Stimulated activated CD4-positive, alpha-beta T cell treated with anti-CD3 and anti-CD28 coated beads, Interleukin-2, amount 100 ng/mL, for 48 hours (primary cell): Measurements from ENCODE around the gene BOD1.
"Not testable (repeated sequence)": the region's sequence is repeated elsewhere in the genome, so short reads cannot be mapped to it uniquely, and the experiment has no call there.

Source experiments
- DNase-seq, 2 donors: peaks; one replicate each; pipeline ENCODE4 v3.0.0-alpha.2; 2020

Gene BOD1

DNA sequence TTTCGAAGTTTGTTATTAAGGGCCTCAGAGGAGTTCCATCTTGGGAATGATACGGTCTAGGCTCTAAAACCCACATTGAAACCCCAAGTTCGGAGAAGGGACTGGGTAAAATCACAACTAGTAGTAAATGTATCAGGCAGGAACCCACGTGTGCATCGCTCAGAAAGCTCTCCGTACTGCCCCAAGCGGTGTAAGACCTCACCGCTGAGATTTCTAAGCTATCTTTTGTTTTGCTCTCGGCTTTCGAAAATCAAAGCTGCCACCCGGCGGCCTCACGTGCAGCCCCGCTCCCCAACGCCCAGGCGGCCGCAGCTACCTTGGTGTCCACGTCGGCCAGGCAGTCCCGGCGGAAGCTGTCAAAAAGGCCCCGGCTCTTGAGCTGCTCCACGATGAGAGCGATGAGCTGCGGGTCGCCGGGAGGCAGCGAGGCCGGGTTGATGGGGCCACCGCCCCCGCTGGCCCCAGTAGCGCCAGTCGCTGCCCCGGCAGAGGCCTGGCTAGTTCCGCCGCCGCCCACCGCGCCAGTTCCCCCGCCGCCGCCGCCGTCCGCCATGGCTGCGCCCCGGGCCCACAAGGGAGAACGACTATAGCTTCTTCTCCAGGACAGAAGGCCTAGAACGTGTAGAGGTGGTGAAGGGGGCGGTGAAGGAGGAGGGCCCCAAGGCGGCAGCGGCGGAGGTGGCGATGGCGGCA lies 420 bp downstream of the BOD1 start:
- DNase-seq, result peak; percentile 48 to 56

DNA sequence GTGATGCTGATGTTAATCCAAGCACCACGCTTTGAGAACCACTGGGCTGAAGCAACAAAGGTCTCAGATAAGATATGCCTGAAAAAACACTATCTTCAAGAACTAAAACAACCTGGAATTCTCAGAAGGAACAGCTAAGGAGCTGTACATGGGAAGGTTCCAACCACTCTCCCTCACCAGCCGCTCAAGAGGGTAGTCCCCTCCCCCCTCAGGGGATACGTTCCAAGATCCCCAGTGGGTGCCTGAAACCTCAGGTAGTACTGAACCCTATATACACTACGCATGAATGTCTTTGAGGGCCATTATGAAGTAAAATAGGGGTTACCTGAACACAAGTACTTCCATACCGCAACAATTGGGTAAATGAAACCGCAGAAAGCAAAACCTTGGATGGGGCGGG lies 1.9 kb downstream of the BOD1 start:
- no peak for DNase-seq

DNA sequence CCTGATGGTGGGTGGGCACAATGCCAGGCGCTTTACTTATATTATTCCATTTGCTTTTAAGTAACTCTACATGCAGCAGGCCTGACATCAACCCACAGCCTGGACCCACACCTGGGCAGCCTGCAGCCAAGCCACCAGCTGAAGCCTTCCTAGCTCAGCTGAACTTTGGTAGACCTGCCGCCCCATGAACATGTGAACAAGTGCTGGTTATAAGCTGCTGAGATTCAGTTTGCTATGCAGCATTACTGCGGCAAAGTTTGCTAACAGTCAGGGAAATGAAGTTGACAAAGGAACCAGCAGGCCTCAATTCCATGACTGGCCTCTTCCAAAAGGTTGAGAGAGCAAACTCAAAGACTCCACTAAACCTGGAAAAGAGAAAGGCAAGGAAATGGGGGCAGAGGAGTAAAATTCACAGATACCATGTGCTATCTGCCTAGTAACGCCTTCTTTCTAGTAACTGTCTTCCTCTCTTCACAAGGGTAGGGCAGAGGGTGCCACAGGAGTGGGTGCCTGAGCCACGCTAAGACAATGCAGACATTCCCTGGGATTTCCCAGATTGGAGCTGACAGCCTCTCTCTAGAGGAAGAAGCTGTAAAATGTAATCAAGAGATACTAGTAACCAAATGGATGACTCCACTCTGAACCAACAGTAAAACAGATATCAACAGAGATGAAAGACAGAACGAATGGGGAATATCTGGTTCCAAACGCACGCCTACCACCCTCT lies 2.9 kb downstream of the BOD1 start:
- no peak for DNase-seq

DNA sequence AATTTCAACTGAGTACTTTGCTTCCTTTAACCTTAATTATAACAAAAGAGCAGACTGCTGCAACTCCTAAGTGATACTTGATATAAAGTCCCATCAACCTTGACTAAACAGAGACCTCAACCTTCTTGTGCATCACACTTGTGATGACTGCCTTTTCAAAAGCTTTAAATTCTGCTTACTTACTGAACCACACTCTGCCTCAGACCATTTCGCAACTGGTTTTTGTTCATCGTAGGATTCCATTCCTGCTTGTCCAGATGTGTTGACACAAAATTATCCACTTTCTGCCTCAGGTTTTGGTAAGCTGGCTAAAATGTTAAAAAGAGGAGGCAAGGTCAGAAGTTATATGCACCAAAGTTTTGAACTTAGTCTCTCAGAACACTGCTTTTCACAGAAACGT lies 3.5 kb downstream of the BOD1 start:
- no peak for DNase-seq

DNA sequence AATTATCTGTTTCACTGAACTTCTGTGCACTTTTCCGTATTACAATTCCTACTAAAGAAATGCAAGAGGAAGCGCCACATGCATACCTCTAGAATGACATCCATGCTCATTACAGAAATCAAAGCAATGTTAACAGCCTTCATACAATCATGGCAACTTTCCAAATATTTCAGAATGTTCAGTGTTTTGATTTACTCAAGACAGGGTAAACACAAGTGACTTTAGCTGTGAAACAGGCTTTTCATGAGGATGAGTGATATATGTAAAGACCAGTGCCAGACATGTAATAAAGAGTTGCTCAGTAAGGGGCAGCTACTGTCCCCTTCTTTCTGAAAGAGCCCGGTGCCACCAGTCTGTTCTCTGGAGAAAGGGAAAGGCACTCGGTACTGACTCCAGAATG lies 4.7 kb downstream of the BOD1 start:
- DNase-seq, result no peak

DNA sequence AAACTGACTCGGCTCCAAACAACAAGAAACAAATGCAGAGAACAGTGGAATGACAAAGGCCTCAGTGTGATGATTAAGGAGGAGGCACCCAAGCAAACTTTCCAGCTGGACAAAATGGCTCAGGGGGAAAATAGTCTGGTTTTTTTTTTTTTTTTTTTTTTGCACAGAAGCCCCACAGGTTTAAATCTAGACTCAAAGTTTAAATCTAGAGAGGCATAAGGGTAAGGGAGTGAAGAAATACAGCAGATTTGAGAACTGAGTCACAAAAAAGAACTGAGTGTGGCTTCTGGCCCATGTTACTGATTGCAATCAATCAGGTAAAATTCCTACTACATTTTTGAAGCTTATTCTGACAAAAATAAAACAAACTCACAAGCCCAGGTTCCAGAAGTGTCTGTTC lies 12.3 kb downstream of the BOD1 start:
- DNase-seq, result no peak

DNA sequence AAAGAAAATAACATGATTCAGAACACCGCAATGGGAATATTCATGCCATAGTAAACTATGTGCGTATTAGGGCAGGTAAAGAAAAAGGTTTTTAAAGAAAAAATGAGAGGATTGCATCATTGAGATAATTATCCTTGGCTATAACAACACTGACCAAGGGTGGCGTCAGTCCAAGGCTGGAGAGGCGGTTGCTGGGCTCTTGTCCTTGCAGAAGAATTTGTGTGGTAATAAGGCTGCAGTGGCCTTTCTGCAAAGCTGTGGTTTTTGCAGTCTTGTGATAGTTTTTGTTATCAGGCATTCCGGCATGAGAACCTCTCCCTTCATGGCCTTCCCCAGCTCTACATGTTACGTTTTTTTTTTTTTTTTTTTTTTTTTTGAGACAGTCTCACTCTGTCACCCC lies 14.0 kb downstream of the BOD1 start:
- DNase-seq, result no peak

DNA sequence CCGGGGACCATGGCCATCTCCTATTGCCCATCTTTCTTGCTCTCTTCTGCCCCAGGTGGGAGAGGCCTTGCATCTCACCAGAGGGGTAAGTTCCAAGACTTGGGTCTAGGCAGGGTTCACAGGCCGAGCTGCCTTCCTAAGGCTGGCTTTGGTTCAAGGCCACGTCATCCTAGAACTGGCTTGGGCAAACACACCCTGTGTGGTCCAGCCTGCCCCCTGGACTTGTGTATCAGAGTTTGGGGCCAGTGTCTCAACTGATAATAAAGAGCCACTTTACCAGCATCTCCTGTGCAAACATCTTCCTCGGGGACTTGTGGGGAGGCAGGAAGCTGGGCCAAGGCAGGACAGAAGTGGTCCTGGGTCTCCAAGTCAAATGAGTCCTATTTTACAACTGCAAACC lies 17.8 kb downstream of the BOD1 start:
- DNase-seq, result no peak

DNA sequence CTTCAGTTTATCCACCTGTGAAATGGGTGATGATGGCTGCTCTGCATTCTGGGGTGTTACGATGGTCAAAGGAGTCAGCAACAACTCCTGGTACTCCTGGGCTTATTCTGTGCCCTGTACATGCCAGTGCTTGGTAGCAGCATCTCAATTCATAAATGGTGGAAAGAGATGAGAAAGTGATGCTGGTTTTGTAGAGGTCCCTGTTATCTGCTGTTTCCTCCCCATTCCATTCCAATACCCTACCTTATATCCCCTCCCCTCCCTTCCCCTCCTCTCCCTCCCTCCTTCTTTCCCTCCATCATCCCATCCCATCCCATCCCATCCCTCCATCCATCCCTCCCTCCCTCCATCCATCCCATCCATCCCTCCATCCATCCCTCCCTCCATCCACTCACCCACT lies 19.1 kb downstream of the BOD1 start:
- DNase-seq, result no peak

DNA sequence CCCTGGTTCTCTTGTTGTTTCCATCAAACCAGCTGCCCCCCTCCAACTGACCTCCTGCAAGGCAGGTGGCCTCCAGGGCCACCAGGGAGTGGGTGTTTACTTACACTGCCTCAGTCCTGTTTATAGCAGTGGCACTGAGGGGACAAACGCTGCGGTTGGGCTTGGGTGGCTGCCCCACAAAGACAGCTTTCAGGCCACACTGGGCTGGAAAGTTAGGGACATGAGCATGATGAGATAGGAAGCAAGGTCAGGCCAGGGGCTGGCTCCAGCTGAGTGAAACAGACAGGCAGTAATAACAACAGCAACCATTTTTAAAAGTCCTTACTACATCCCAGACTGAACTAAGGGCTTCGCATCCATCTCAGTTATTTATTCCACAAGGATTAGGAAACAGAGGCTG lies 20.6 kb downstream of the BOD1 start:
- DNase-seq, result no peak

DNA sequence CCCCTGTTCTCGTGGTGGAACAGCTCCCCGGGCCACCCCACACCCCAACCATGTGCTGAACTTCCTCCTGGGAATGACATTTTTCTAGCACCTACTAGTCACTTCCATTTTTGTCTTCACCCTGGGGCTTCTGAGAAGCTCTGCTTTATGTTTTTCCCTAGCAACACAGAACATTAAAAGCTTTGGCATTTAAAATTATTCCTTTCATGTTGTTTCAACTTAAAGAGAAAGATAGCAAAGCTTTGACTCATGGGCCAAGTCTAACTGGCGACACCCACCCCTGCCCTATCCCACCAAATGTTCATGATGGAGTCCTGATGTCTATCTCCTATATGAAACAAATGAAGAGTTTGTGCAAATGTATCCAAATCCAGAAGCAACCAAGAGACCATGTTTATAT lies 22.4 kb downstream of the BOD1 start:
- DNase-seq, result no peak

DNA sequence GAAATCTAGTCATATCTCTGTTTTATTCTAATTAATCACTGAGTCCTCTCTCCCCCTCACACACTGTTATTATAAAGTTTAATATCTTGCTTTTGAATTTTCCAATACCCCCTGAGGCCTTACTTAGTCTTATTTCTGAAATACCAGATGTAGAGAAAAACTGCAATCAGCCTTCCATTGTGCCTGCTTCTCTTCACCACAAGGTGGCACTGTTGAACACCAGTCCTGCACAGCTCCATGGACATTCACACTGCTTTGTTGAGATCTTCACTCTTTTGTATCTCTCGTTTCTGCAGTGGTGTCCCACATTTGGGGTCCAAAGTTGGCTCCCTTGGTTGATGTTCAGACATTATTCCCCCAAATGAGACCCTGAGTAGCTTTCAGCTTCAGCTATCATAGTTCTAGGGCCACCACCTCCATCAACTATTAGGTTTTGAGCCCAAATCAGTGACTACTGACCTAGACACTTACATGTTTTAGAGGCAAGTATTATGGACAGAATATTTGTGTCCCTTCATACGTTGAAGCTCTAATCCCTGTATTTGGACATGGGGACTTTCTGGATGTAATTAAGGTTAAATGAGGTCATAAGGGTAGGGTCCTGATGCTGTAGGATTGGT lies 24.3 kb downstream of the BOD1 start:
- peak; percentile 7 to 11 for DNase-seq

DNA sequence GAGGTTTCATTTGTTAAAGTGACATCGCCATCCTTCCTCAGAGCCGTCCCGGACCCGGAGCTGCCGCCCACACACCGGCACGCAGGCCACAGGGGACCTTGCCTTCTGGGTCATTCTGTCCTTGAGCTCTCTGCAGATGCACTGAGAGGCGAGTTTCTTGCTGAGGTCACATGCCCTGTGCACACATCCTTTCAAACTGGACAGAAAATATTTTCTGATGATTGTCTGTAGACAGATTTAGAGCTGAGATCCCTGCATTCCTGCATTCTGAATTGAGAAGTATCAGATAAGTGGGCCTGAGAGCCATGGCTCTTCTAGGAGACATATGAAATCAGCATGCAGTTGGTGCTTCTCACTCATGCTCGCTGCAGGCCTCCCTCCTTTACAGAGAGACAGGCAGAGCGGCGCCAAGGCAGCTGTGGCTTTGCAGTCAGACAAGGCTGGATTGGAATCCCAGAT lies 25.4 kb downstream of the BOD1 start:
- DNase-seq, result no peak

DNA sequence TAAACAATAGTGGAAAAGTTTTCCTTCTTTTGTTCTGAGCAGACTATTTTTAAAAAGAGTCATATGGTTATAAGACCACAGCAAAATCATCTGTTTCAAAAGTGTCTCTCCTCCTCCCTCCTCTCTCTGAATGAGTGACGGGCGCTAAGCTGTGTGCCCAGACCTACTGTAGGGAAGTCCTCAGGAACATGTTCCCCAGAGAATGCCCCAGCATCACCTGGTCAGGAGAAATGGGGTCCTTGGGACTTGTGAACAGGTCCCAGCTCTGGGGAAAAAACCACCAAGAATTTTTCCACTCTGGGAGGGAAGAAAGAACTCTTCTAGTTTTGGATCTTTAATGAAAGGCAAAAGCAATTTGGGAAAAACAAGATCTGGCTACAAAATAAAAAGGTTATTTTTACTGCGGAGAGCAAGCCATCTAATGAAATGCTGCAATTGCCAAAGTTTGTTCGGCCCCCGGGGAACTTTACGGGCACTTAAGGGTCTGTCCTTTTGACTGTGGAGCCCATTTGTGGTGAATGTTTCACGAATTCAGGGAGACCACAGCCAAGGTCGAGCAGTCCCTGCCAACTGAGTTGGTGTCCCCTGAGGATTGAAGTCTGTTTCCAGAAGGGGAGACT lies 25.9 kb downstream of the BOD1 start:
- DNase-seq, result no peak

DNA sequence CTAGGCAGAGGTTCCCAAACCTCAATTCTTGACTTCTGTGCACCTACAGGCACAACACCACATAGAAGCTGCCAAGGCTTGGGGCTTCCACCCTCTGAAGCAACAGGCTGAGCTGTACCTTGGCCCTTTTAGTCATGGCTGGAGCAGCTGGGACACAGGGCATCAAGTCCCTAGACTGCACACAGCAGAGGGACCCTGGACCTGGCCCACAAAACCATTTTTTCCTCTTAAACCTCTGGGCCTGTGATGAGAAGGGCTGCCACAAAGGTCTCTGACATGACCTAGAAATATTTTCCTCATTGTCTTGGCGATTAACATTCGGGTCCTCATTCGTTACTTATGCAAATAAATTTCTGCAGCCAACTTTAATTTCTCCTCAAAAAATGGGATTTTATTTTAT lies 30.3 kb downstream of the BOD1 start:
- DNase-seq, result not testable (repeated sequence)

DNA sequence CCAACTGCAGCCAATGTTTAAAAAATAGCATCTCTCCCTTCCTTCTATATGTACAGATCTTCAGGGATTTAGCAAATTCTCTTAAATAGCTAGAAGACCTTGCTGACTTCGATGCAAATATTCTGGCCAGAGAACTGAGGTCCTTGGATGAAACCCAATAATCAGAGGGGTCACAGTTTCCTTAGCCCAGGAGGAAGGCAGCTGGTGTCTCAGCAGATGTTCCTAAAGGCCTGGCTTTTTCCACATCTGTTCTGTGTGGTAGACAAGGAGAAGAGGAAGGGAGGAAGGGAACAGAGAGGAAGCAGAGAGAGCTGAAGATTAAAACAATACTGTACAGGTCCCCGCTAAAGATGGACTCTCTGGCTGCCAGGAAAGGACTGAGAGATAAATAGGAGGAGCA lies 33.1 kb downstream of the BOD1 start:
- no peak for DNase-seq

DNA sequence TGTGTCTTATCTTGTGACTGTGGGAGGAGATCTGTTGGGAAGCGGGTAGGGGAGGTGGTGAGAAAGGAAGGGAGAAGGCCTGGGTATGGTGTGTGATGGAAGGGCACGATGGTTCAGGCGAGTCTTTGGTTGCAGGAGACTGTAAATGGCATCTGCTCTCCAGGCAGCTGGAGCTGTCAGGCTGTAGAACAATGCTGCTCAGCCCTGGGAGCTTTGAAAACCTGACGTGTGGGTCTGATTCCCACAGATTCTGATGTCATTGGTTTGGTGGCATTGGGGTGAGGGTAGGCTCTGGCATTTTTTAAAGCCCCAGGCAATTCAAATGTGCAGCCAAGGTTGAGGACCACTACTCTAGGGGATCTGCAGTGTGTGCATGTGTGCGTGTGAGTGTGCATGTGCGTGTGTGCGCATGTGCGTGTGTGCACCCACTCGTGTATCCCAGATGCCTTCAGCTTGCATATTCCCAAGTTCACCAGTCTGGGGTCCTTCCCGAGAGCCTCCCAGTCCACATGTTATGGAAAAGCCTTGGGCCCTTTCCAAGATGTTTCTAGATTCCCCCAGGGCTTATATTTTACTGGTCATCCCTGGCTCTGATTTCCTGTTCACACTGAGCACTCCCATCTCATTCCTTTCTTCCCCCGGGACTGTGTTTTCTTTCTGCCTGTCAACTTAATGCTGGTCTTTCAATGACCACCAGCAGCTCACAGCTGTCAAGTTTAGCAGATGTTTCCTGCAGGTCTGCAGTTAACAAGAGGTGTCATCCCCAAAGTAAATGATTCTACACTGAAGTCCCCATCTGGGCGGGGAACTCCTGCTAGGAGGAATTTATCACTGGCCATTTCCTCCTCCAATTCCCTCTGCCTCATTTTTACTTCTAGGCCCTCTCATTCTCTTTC lies 34.0 kb downstream of the BOD1 start:
- DNase-seq, result no peak

DNA sequence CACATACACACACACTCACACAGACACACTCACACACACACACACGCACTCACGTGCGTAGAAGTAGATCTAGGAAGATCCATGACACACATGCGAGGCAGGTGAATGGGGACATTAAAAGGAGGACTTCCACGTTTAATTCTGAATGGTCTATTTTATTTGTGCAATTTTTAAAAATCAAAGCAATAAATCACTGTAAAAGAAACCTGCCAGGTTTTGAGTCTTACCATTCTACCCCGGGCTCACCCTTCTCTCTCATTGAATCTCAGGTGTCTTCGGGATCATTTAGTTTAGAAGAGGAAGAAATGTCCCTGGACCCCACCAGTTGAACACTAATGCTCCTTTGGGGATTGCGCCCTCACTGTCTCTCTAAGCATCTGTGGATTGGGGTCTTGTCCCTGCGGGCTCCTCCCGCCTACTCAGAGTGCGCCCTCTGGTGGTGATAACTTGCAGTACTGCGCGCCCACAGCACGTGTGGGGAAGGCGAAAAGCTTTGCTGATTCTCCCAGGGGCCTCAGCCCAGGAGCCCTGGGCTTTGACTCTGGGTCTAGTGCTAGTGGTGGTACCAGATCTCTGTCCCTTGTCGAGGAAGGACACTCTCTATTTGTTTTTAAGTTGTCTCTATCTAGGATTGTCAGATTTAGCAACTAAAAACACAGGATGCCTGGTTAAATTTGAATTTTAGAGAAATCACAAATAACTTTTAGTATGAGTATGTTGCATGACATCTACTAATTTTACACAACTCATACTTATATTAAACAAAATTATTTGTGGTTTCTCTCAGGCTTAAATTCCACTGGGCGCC lies 34.8 kb downstream of the BOD1 start:
- peak; percentile 45 to 51 for DNase-seq

DNA sequence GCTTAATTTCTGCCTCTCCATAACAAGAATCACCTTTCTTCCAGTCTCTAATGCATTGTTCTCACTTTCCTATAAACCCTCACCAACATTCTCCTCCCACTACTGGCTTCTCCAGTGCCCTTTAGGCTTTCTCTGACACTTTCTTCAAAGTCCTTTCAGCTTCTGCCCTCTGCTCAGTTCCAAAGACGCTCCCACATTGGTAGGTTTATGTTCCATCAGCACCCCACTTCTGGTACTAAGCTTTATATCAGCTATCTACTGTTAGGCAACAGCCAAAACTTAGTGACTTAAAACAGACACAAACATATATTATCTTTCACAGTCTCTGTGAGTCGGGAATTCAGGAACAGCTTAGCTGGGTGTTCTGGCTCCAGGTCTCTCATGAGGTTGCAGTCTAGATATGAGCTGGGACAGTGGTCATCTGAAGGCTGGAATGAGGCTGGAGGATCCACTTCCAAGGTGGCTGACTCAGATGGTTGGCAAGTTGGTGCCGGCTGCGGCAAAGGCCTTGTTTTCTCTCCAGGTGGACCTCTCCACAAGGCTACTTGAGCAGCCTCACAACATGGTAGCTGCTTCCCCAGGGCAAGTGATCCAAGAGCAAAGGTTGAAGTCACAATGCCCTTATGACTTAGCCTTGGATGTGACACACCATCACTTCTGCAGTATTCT lies 37.4 kb downstream of the BOD1 start:
- no peak for DNase-seq

DNA sequence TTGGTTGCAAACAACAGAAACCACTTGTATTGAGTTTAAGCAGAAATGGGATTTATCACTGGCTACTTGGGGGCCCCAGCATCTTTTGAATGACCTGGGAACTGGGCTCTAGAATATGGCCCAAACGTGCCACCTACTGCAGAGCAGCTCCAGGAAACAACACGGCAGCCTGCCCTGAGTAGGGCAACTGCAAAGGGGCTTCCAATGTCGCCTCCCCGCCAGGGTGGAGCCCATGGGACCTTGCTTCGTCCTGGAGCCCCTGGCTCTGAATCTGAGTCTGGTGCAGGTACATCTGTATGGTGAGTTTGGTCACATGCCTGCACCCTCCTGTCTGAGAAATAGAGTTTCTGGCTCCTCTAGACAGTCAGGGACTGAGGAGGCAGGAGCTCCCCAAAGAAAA lies 38.6 kb downstream of the BOD1 start:
- no peak for DNase-seq

DNA sequence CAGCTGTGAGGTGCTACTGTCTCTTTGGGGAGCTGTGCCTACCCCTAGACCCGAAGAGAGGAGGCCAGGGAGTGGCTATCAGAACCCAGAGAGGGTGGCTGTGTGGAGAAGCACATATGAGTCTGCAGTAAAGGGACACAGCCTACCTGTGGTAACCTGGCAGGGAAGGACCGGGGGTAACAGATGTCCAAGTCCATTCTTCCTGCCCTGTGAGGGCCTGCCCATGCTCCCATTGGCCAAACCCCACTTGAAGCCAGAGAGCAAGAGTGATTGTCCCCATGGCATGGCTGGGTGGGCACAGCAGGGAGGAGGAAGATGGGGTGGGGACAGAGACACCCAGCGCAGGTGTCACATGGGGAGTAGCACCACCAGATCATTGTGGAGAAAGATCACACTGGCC lies 39.3 kb downstream of the BOD1 start:
- no peak for DNase-seq
